Right lobe of liver (tissue), 4 donors: ENCODE data around the gene MSMB.
"Not testable (repeated sequence)": the region's sequence is repeated elsewhere in the genome, so short reads cannot be mapped to it uniquely, and the experiment has no call there.

Source experiments
- POLR2A ChIP-seq: fragments of 450-650 bp; IDR thresholded peaks from one replicate; pipeline ENCODE4 v1.6.1; 2017; ENCODE audit warnings: antibody characterized with exemption, mild to moderate bottlenecking
- TF ChIP-seq, protein P1 (sequence below), 4 donors: fragments of 200-600 bp in 3 of 4; fragments of 450-650 bp in 1 of 4; IDR thresholded peaks; one replicate each; pipeline versions ENCODE4 v1.5.1 to v1.8.0; 2016 to 2022; ENCODE audit warnings: antibody characterized with exemption in 4 of 4, mild to moderate bottlenecking in 2 of 4
- donor health status: DM: no; HTN: no; CAD: no.
- donor health status: DM: no; HTN: no; CAD: no.
- donor health status: DM: no; HTN: yes; CAD: no.

DNA sequence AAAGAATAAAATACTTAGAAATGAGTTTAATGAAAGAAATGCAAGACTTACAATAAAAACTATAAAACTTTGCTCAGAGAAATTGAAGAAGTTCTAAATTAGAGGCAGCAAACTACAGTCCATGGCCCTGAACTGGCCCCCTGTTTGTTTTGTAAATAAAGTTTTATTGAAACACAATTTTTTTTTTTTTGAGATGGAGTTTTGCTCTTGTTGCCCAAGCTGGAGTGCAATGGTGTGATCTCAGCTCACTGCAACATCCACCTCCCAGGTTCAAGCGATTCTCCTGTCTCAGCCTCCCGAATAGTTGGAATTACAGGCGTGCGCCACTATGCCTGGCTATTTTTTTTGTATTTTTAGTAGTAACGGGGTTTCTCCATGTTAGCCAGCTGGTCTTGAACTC, 11.9 kb upstream of the MSMB start:
- TF ChIP-seq, protein P1, sequence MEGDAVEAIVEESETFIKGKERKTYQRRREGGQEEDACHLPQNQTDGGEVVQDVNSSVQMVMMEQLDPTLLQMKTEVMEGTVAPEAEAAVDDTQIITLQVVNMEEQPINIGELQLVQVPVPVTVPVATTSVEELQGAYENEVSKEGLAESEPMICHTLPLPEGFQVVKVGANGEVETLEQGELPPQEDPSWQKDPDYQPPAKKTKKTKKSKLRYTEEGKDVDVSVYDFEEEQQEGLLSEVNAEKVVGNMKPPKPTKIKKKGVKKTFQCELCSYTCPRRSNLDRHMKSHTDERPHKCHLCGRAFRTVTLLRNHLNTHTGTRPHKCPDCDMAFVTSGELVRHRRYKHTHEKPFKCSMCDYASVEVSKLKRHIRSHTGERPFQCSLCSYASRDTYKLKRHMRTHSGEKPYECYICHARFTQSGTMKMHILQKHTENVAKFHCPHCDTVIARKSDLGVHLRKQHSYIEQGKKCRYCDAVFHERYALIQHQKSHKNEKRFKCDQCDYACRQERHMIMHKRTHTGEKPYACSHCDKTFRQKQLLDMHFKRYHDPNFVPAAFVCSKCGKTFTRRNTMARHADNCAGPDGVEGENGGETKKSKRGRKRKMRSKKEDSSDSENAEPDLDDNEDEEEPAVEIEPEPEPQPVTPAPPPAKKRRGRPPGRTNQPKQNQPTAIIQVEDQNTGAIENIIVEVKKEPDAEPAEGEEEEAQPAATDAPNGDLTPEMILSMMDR (IDR thresholded peaks at IDR 0.05), result not testable (repeated sequence)
- TF ChIP-seq POLR2A, result not testable (repeated sequence)
